Measurements from ENCODE around the gene CORO7.

CORO7 gene

GRCh38 chr16:4381935-4382794, 34.2 kb downstream of the CORO7 start:
- H3K4me3 ChIP-seq (ENCODE audit: low read depth, low read length), result no peak overlapping the region
- TF ChIP-seq CTCF (IDR thresholded peaks at IDR 0.05; ENCODE audit: borderline replicate concordance, insufficient read depth, low read depth, low read length), result no peak

- TF ChIP-seq CTCF (IDR thresholded peaks at IDR 0.05; ENCODE audit: borderline replicate concordance, insufficient read depth, low read depth, low read length), result no peak
- no peak overlapping the region for H3K4me3 ChIP-seq (ENCODE audit: low read depth, low read length)
These were observed 35.1 kb downstream of the CORO7 start for GRCh38 chr16:4381072-4381934.

- no peak overlapping the region for H3K4me3 ChIP-seq (ENCODE audit: low read depth, low read length)
- no peak for TF ChIP-seq CTCF (IDR thresholded peaks at IDR 0.05; ENCODE audit: borderline replicate concordance, insufficient read depth, low read depth, low read length)
These were observed 36.0 kb downstream of the CORO7 start for GRCh38 chr16:4380119-4381063.

- no peak overlapping the region for H3K4me3 ChIP-seq (ENCODE audit: low read depth, low read length)
- TF ChIP-seq CTCF (IDR thresholded peaks at IDR 0.05; ENCODE audit: borderline replicate concordance, insufficient read depth, low read depth, low read length), result no peak
These were observed 37.3 kb downstream of the CORO7 start for GRCh38 chr16:4378999-4379690.

- no peak overlapping the region for H3K4me3 ChIP-seq (ENCODE audit: low read depth, low read length)
- TF ChIP-seq CTCF (IDR thresholded peaks at IDR 0.05; ENCODE audit: borderline replicate concordance, insufficient read depth, low read depth, low read length), result no peak
These were observed 38.2 kb downstream of the CORO7 start for GRCh38 chr16:4378161-4378666.

- H3K4me3 ChIP-seq (ENCODE audit: low read depth, low read length), result no peak overlapping the region
- TF ChIP-seq CTCF (IDR thresholded peaks at IDR 0.05; ENCODE audit: borderline replicate concordance, insufficient read depth, low read depth, low read length), result no peak
These were observed 38.7 kb downstream of the CORO7 start for GRCh38 chr16:4377573-4378154.

Data from GM12875 (cell line).